ENCODE measurements around the gene IRF2BP1.
"Not testable (repeated sequence)": the region's sequence is repeated elsewhere in the genome, so short reads cannot be mapped to it uniquely, and the experiment has no call there.

The IRF2BP1 gene

GRCh38 chr19:45881082-45881908 is 4.6 kb downstream of the IRF2BP1 start:
- no peak for DNase-seq (ENCODE audit: low spot score)

GRCh38 chr19:45879971-45880370 is 6.0 kb downstream of the IRF2BP1 start:
- DNase-seq (ENCODE audit: low spot score) = no peak

- DNase-seq (ENCODE audit: low spot score) = no peak
Observed at GRCh38 chr19:45879055-45879454, 6.9 kb downstream of the IRF2BP1 start.

GRCh38 chr19:45878043-45878794 is 7.7 kb downstream of the IRF2BP1 start:
- no peak for DNase-seq (ENCODE audit: low spot score)

GRCh38 chr19:45876411-45877197 is 9.3 kb downstream of the IRF2BP1 start:
- peak; percentile 66 for DNase-seq (ENCODE audit: low spot score)

- DNase-seq (ENCODE audit: low spot score) = no peak
Observed at GRCh38 chr19:45876161-45876410, 9.9 kb downstream of the IRF2BP1 start.

GRCh38 chr19:45874620-45874966 is 11.3 kb downstream of the IRF2BP1 start:
- DNase-seq (ENCODE audit: low spot score) = no peak

GRCh38 chr19:45873219-45873772 is 12.6 kb downstream of the IRF2BP1 start:
- DNase-seq (ENCODE audit: low spot score) = no peak

GRCh38 chr19:45872095-45872919 is 13.6 kb downstream of the IRF2BP1 start:
- no peak for DNase-seq (ENCODE audit: low spot score)

GRCh38 chr19:45870798-45871197 is 15.1 kb downstream of the IRF2BP1 start:
- no peak for DNase-seq (ENCODE audit: low spot score)

GRCh38 chr19:45867241-45867640 is 18.7 kb downstream of the IRF2BP1 start:
- DNase-seq (ENCODE audit: low spot score) = not testable (repeated sequence)

- no peak for DNase-seq (ENCODE audit: low spot score)
Observed at GRCh38 chr19:45866400-45867176, 19.4 kb downstream of the IRF2BP1 start.

- DNase-seq (ENCODE audit: low spot score) = peak; percentile 47
Observed at GRCh38 chr19:45865269-45865948, 20.5 kb downstream of the IRF2BP1 start.

- DNase-seq (ENCODE audit: low spot score) = no peak
Observed at GRCh38 chr19:45864629-45865082, 21.3 kb downstream of the IRF2BP1 start.

- peak; percentile 79 for DNase-seq (ENCODE audit: low spot score)
Observed at GRCh38 chr19:45863840-45864628, 21.9 kb downstream of the IRF2BP1 start, which contains the start of gene FOXA3. TSS of gene FOXA3 (plus strand) at chr19:45864326. CDS start at chr19:45864457, 131 bp downstream.

GRCh38 chr19:45863335-45863839 is 22.6 kb downstream of the IRF2BP1 start:
- DNase-seq (ENCODE audit: low spot score) = no peak

- DNase-seq (ENCODE audit: low spot score) = peak; percentile 99
Observed at GRCh38 chr19:45862564-45863334, 23.2 kb downstream of the IRF2BP1 start, which contains the start of gene SYMPK. TSS of gene SYMPK (minus strand) at chr19:45863147. CDS start at chr19:45854495, 8,652 bp downstream.

- peak; percentile 52 for DNase-seq (ENCODE audit: low spot score)
Observed at GRCh38 chr19:45862271-45862563, 23.7 kb downstream of the IRF2BP1 start.
